Right atrium auricular region (tissue), 2 donors: ENCODE data around the gene ADTRP. TPM values are rescaled to one million over a fixed set of nuclear protein-coding genes. Genes with fewer than 3 reads are reported as not detected.

Experiments used
- DNase-seq: peaks from one replicate; pipeline ENCODE4 v3.0.0-alpha.2; 2019; ENCODE audit warnings: low spot score
- H3K27ac ChIP-seq, 2 donors: fragments of 200-600 bp; sonication (generic); 1 replicate in 1 of 2; 2 replicates in 1 of 2; pipeline ENCODE4 v1.5.1; 2016 to 2019
- H3K27me3 ChIP-seq, 2 donors: fragments of 200-600 bp; sonication (generic); one replicate each; pipeline versions ENCODE4 v1.5.1 to v1.6.0; 2017 to 2019
- H3K36me3 ChIP-seq: fragments of 200-600 bp; sonication (generic); one replicate; pipeline ENCODE4 v1.5.1; 2016
- H3K4me1 ChIP-seq, 2 donors: fragments of 200-600 bp; sonication (generic); one replicate each; pipeline versions ENCODE4 v1.5.1 to v1.6.0; 2017 to 2019
- H3K4me3 ChIP-seq, 2 donors: fragments of 200-600 bp; sonication (generic); 1 replicate in 1 of 2; 2 replicates in 1 of 2; pipeline ENCODE4 v1.5.1; 2017 to 2019; ENCODE audit warnings: mild to moderate bottlenecking in 1 of 2, moderate library complexity in 1 of 2
- H3K9me3 ChIP-seq, 2 donors: fragments of 200-600 bp; sonication (generic); one replicate each; pipeline ENCODE4 v1.5.1; 2019
- CTCF ChIP-seq, 2 donors: fragments of 200-600 bp; sonication (generic); IDR thresholded peaks; one replicate each; pipeline ENCODE4 v1.5.1; 2019; ENCODE audit warnings: antibody characterized with exemption in 2 of 2
- total RNA-seq, 2 donors: library from RNA; depleted of rRNA; stranded (reverse); fragments of >200 nt; gene quantifications; one replicate each; pipeline ENCODE4 v1.1.0, GENCODE V29; 2016

The ADTRP gene
- total RNA-seq, 2 donors from 2014 or later, result not detected

- Histone ChIP-seq H3K9me3 (no peaks in the 10 kb centered on the region), H3K27ac (no peak overlapping the region), H3K4me3 (no peak overlapping the region), H3K27me3 (no peaks in the 10 kb centered on the region), H3K4me1 (no peaks in the 10 kb centered on the region), H3K36me3 (no peaks in the 10 kb centered on the region)
- TF ChIP-seq CTCF (IDR thresholded peaks at IDR 0.05), result no peak
- DNase-seq, result no peak
Measured at GRCh38 chr6:11785774-11786579, 7.4 kb upstream of the ADTRP start.

GRCh38 chr6:11785415-11785773 is 6.8 kb upstream of the ADTRP start:
- no peaks in the 10 kb centered on the region for H3K9me3 ChIP-seq
- H3K4me3 ChIP-seq, result no peak overlapping the region
- H3K27ac ChIP-seq, result no peak overlapping the region
- H3K27me3 ChIP-seq, result no peaks in the 10 kb centered on the region
- no peak for DNase-seq
- TF ChIP-seq CTCF (IDR thresholded peaks at IDR 0.05), result no peak
- no peaks in the 10 kb centered on the region for H3K36me3 ChIP-seq
- no peaks in the 10 kb centered on the region for H3K4me1 ChIP-seq

- no peak overlapping the region for H3K4me3 ChIP-seq
- no peaks in the 10 kb centered on the region for H3K9me3 ChIP-seq
- no peak for DNase-seq
- peaks cover 0 to 4% of the 10 kb centered on the region in 2 donors for H3K4me1 ChIP-seq
- H3K36me3 ChIP-seq, result no peaks in the 10 kb centered on the region
- no peak overlapping the region for H3K27ac ChIP-seq
- no peak for TF ChIP-seq CTCF (IDR thresholded peaks at IDR 0.05)
- H3K27me3 ChIP-seq, result no peaks in the 10 kb centered on the region
Measured at GRCh38 chr6:11784341-11784740, 5.7 kb upstream of the ADTRP start.

GRCh38 chr6:11783524-11784064 is 5.0 kb upstream of the ADTRP start:
- no peaks in the 10 kb centered on the region for H3K36me3 ChIP-seq
- no peaks in the 10 kb centered on the region for H3K27me3 ChIP-seq
- no peak for DNase-seq
- no peak overlapping the region for H3K27ac ChIP-seq
- H3K9me3 ChIP-seq, result no peaks in the 10 kb centered on the region
- TF ChIP-seq CTCF (IDR thresholded peaks at IDR 0.05), result no peak
- no peak overlapping the region for H3K4me3 ChIP-seq
- H3K4me1 ChIP-seq, result peaks cover 0 to 10% of the 10 kb centered on the region in 2 donors

- Histone ChIP-seq H3K27me3 (no peaks in the 10 kb centered on the region), H3K27ac (no peak overlapping the region), H3K4me1 (peaks cover 0 to 10% of the 10 kb centered on the region in 2 donors), H3K9me3 (no peaks in the 10 kb centered on the region), H3K4me3 (no peak overlapping the region), H3K36me3 (no peaks in the 10 kb centered on the region)
- DNase-seq, result no peak
- TF ChIP-seq CTCF (IDR thresholded peaks at IDR 0.05), result no peak
Measured at GRCh38 chr6:11782524-11782923, 3.9 kb upstream of the ADTRP start.

GRCh38 chr6:11780097-11780428 is 1.5 kb upstream of the ADTRP start:
- Histone ChIP-seq H3K27me3 (no peaks in the 10 kb centered on the region), H3K4me1 (peaks cover 0 to 10% of the 10 kb centered on the region in 2 donors), H3K9me3 (no peaks in the 10 kb centered on the region), H3K36me3 (no peaks in the 10 kb centered on the region), H3K4me3 (no peak overlapping the region), H3K27ac (no peak overlapping the region)
- no peak for TF ChIP-seq CTCF (IDR thresholded peaks at IDR 0.05)
- no peak for DNase-seq
